ENCODE data around the gene ARRDC4. TPM values are rescaled to one million over a fixed set of nuclear protein-coding genes. Genes with fewer than 3 reads are reported as not detected.

Gene ARRDC4, protein sequence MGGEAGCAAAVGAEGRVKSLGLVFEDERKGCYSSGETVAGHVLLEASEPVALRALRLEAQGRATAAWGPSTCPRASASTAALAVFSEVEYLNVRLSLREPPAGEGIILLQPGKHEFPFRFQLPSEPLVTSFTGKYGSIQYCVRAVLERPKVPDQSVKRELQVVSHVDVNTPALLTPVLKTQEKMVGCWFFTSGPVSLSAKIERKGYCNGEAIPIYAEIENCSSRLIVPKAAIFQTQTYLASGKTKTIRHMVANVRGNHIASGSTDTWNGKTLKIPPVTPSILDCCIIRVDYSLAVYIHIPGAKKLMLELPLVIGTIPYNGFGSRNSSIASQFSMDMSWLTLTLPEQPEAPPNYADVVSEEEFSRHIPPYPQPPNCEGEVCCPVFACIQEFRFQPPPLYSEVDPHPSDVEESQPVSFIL
- under 1 TPM; 0.13 to 0.18 TPM for total RNA-seq

DNA sequence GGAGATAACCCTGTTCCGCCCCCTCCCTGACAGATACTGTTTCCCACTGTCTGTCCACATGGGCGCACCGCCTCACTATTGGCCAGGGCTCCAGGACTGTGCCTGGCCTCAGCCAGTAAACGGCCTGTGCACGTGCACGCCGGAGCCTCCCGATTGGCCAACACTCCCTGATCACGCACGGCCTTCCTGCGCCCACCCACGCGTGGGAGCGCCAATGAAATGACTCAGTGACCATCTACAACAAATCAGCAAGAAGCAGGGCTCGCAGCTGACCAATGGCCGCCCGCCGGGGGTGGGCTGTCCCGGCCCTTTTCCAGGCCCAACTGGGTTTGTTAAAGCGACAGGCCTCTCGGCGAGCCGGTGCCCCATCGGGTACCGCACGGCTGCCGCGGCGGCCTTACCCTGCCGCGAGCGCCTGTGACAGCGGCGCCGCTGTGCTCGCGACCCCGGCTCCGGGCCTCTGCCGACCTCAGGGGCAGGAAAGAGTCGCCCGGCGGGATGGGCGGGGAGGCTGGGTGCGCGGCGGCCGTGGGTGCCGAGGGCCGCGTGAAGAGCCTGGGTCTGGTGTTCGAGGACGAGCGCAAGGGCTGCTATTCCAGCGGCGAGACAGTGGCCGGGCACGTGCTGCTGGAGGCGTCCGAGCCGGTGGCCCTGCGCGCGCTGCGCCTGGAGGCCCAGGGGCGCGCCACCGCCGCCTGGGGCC lies at the start of gene ARRDC4:
TSS of gene ARRDC4 (plus strand) at position 340 of the 703 bp plus-strand sequence. CDS start at position 499, 159 bp downstream.
- H3K27me3 Mint-ChIP-seq: peaks cover 17% of the 10 kb centered on the region
- POLR2A ChIA-PET: no interaction called here
- no peaks in the 10 kb centered on the region for H3K36me3 Mint-ChIP-seq (ENCODE audit: low read depth)
- peak; percentile 88 for DNase-seq
- peaks cover 3% of the 10 kb centered on the region for H3K9me3 Mint-ChIP-seq
- peaks cover 12% of the 10 kb centered on the region for H3K4me1 Mint-ChIP-seq
- CTCF ChIA-PET: interaction anchor here (1.0 kb wide), 1 partner anchor 218 kb away, joined by 6 read pairs; no protein-coding TSS in a partner anchor
- peak within 1 kb of the TSS; percentile 19 for H3K27ac Mint-ChIP-seq
- peak within 1 kb of the TSS; percentile 64 for H3K4me3 Mint-ChIP-seq

DNA sequence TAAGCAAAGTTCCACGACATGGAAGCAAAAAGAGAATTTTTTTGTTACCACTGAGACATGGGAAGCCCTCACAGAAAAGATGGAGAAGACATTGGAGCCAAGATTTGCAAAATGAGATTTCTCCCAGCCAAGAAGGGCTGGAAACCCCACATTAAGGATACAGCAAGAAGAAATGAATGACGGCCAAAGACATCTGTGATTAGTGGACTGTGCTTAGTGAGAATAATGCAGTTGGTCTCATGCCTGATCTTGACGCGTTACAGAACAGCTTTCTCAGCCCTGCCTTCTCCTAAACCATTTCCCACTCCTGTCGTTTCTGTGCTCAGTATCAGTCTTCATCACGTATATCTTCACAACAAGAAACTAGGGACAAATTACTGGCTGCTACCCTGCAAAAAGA lies 45.8 kb upstream of the ARRDC4 start:
- H3K4me3 Mint-ChIP-seq: no peak overlapping the region
- no peak overlapping the region for H3K27ac Mint-ChIP-seq
- no peaks in the 10 kb centered on the region for H3K36me3 Mint-ChIP-seq (ENCODE audit: low read depth)
- POLR2A ChIA-PET: no interaction called here
- no peak for DNase-seq
- CTCF ChIA-PET: no interaction called here
- H3K4me1 Mint-ChIP-seq: no peaks in the 10 kb centered on the region
- H3K9me3 Mint-ChIP-seq: no peaks in the 10 kb centered on the region
- no peaks in the 10 kb centered on the region for H3K27me3 Mint-ChIP-seq

DNA sequence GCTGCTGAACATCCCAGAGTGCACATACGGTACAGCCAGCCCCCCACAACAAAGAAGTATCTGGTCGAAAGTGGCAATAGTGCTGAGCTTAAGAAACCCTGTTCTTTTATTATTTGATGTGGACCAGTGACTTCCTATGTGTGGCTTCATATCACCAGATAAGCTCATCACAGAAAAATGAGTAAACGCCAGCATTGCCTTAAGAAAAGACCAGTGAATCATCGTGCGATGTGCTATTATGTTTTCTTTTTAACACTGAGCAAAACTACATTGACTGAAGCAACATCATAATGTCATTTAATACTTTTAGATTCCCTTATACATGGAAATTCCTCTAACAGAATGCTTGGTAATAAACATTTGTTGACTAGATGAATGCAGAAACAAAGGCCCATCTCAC lies 45.2 kb upstream of the ARRDC4 start:
- DNase-seq: no peak
- no peak overlapping the region for H3K27ac Mint-ChIP-seq
- no peaks in the 10 kb centered on the region for H3K36me3 Mint-ChIP-seq (ENCODE audit: low read depth)
- ChIA-PET CTCF (no interaction called here), POLR2A (no interaction called here)
- H3K4me3 Mint-ChIP-seq: no peak overlapping the region
- H3K9me3 Mint-ChIP-seq: no peaks in the 10 kb centered on the region
- H3K4me1 Mint-ChIP-seq: no peaks in the 10 kb centered on the region
- no peaks in the 10 kb centered on the region for H3K27me3 Mint-ChIP-seq

DNA sequence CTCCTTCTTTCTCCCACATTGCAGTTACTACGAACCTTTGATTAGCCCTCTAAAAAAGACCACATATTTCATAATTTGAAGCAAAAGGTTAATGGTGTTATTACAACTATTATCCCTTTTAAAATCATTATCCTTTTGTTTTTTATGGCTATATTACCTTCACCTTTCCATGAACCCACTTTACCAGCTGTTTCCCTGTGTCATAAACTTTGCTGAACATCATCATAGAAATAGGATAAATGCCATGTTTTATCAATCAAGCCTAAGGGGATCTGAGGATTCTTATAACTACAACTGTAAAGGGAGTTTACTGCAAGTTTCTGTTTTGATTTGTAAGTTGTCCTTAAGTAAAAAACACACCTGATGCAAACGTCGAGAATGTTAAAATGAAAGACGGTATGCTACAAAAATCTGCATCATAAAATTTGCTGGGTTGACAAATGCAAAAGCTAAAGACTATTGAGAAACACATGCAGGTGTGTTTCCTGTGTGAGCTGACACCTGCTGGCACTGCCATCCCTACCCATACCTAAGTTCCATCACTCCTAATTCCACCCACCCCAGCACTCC lies 39.1 kb upstream of the ARRDC4 start:
- Mint-ChIP-seq H3K36me3 (ENCODE audit: low read depth) (no peaks in the 10 kb centered on the region), H3K4me3 (no peak overlapping the region), H3K27me3 (no peaks in the 10 kb centered on the region), H3K27ac (no peak overlapping the region), H3K9me3 (peaks cover 5% of the 10 kb centered on the region), H3K4me1 (no peaks in the 10 kb centered on the region)
- no peak for DNase-seq
- POLR2A ChIA-PET: no interaction called here
- CTCF ChIA-PET: no interaction called here

DNA sequence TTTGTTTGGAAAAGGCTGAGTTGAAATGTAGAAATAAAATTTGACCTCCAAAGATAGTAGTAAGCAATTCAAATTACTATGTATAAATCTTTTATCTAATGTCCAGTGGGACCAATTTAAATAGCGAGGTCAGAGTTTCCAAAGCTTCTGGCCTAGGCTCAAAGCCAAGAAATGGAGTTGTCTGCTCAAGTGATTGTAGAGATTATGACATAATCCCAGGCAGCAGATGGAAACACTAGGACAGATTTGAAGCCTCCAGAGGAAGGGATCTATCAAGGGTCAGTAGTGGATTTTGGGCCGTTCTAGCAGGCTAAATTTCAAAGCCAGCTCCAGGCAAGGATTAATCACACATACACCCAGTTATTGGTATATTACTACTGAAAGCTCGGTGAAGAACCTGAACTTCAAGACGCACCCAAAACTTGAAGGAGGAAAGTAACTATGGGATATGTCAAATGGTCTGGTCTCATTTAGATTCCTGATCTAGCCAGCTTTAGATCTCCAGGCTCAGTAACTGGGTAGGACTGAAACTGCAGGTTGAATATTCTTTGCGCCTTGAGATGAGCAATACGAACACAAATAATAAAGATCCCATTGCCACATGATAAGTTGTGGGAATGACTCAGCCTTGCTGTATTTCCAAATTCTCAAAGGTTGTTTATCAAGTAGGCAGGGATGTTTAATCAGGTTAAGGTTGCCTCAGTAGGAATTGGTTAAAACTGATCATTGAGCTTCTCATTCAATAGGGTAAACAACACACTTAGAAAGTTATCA lies 30.9 kb upstream of the ARRDC4 start:
- H3K4me3 Mint-ChIP-seq: no peak overlapping the region
- H3K27ac Mint-ChIP-seq: no peak overlapping the region
- ChIA-PET POLR2A (no interaction called here), CTCF (no interaction called here)
- peaks cover 5% of the 10 kb centered on the region for H3K9me3 Mint-ChIP-seq
- no peak for DNase-seq
- H3K36me3 Mint-ChIP-seq (ENCODE audit: low read depth): no peaks in the 10 kb centered on the region
- H3K27me3 Mint-ChIP-seq: no peaks in the 10 kb centered on the region
- no peaks in the 10 kb centered on the region for H3K4me1 Mint-ChIP-seq

DNA sequence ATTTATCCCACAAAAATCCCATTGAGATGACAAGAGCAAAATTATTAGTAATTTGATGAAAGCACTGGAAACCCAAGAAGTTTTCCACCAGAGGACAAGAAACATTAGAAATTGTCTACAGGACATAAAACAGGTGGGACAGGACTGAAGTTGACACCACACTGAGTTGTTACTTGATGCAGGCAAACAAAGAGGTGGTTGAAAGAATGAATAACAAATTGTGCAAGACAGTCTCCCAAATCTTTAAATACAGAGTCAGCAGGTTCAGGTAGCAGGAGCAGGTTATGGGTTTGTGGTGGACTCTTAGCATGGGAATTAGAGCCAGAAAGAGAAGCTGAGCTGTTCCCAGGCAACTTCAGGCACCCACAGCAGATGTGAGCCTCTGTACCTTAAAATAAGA lies 30.3 kb upstream of the ARRDC4 start:
- Mint-ChIP-seq H3K27me3 (no peaks in the 10 kb centered on the region), H3K27ac (no peak overlapping the region), H3K4me1 (no peaks in the 10 kb centered on the region), H3K36me3 (ENCODE audit: low read depth) (no peaks in the 10 kb centered on the region), H3K9me3 (peaks cover 5% of the 10 kb centered on the region), H3K4me3 (no peak overlapping the region)
- DNase-seq: no peak
- ChIA-PET CTCF (no interaction called here), POLR2A (no interaction called here)

DNA sequence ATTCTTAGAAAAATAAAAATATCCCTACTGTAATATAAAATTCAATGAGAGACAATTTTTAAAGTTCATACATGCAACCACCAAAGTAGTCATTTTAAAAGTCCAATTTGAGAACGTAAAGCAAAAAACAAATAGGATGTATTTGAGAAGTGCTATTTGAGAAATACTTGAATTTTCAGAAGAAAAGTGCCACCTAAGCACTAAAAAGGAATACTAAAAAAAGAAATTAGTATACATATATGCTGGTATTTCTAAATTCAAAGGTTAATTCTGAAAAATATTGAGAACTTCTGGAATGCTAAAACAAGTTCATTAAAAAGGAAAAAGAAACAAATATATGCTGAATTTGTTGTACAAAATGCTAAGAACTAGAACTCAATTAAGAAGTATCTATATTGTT lies 29.2 kb upstream of the ARRDC4 start:
- H3K36me3 Mint-ChIP-seq (ENCODE audit: low read depth): no peaks in the 10 kb centered on the region
- peaks cover 5% of the 10 kb centered on the region for H3K9me3 Mint-ChIP-seq
- POLR2A ChIA-PET: no interaction called here
- DNase-seq: no peak
- H3K4me3 Mint-ChIP-seq: no peak overlapping the region
- H3K4me1 Mint-ChIP-seq: no peaks in the 10 kb centered on the region
- CTCF ChIA-PET: no interaction called here
- no peak overlapping the region for H3K27ac Mint-ChIP-seq
- no peaks in the 10 kb centered on the region for H3K27me3 Mint-ChIP-seq

DNA sequence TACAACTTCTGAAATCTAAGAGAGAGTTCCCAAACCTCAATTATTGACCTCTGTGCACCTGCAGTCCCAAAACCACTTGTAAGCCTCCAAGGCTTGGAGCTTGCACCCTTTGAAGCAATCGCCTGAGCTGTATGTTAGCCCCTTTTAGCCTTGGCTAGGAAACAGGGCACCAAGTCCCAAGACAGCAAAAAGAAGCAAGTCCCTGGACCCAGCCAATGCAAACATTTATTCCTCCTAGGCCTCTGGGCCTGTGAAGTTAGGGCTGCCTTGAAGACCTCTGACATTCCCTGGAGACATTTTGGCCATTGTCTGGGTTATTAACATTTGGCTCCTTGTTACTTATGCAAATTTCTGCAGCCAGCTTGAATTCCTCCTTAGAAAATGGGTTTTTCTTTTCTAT lies 26.9 kb upstream of the ARRDC4 start:
- CTCF ChIA-PET: no interaction called here

DNA sequence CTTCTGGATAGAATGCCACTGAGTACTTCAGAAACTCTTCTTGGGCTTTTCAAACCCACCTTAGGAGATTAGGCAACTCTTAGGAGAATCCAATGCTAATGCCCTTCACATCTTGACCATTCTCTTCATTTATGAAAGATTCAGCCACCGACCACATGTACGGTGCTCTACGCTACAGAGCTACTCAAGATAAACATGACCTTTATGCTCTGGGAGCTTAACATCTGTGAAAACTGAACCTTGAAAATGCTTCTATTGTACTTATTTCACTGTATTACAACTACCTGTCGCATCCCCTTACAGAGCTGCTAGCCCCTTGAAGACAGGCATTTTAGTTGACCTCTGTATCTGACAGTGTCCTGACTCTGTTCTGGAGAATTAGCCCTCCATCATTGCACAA lies 19.5 kb upstream of the ARRDC4 start:
- Mint-ChIP-seq H3K9me3 (peaks cover under 1% of the 10 kb centered on the region), H3K27ac (no peak overlapping the region), H3K4me1 (no peaks in the 10 kb centered on the region), H3K36me3 (ENCODE audit: low read depth) (no peaks in the 10 kb centered on the region), H3K27me3 (no peaks in the 10 kb centered on the region), H3K4me3 (no peak overlapping the region)
- POLR2A ChIA-PET: no interaction called here
- CTCF ChIA-PET: no interaction called here
- no peak for DNase-seq

More for the DNA sequence above, 26.9 kb upstream of the ARRDC4 start:
- no peak overlapping the region for H3K27ac Mint-ChIP-seq
- no peak overlapping the region for H3K4me3 Mint-ChIP-seq
- H3K4me1 Mint-ChIP-seq: no peaks in the 10 kb centered on the region
- H3K27me3 Mint-ChIP-seq: no peaks in the 10 kb centered on the region
- H3K36me3 Mint-ChIP-seq (ENCODE audit: low read depth): no peaks in the 10 kb centered on the region
- H3K9me3 Mint-ChIP-seq: peaks cover 5% of the 10 kb centered on the region
- no peak for DNase-seq
- POLR2A ChIA-PET: no interaction called here

DNA sequence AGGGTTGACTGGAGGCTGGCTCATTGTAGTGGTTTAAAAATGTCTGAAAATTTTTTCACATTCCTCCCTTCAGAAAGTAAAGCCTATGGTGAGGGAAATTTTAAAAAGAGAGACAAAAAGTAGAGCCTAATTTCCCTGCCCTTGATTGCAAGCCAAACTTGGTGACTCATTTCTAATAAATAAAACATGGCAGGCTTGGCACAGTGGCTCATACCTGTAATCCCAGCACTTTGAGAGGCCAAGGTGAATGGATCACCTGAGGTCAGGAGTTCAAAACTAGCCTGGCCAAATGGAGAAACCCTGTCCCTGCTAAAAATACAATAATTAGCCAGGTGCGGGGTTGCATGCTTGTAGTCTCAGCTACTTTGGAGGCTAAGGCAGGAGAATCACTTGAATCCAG lies 18.9 kb upstream of the ARRDC4 start:
- H3K4me3 Mint-ChIP-seq: no peak overlapping the region
- ChIA-PET CTCF (no interaction called here), POLR2A (no interaction called here)
- no peak for DNase-seq
- peaks cover 5% of the 10 kb centered on the region for H3K9me3 Mint-ChIP-seq
- no peak overlapping the region for H3K27ac Mint-ChIP-seq
- no peaks in the 10 kb centered on the region for H3K27me3 Mint-ChIP-seq
- H3K36me3 Mint-ChIP-seq (ENCODE audit: low read depth): no peaks in the 10 kb centered on the region
- H3K4me1 Mint-ChIP-seq: no peaks in the 10 kb centered on the region

DNA sequence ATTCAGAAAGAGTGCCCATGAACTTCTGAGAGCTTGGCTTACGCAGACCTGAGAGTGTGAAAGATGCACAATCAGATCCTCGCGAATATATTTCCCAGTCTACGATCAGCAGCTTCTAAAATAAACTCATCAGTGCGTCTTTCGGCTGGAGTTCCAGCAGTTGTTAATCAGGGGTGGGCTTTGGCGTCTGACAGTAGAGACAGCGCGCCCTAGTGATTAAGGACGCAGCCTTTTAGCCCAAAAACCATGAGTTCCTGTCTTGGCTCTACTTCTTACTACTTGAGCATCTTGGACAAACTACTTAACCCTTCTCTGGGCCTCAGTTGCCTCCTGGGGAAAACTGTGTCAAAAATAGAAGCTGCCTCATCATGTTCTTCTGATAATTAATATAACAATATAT lies 15.8 kb upstream of the ARRDC4 start:
- H3K27me3 Mint-ChIP-seq: no peaks in the 10 kb centered on the region
- ChIA-PET CTCF (no interaction called here), POLR2A (no interaction called here)
- DNase-seq: no peak
- no peak overlapping the region for H3K27ac Mint-ChIP-seq
- no peak overlapping the region for H3K4me3 Mint-ChIP-seq
- peaks cover 6% of the 10 kb centered on the region for H3K9me3 Mint-ChIP-seq
- H3K4me1 Mint-ChIP-seq: no peaks in the 10 kb centered on the region
- H3K36me3 Mint-ChIP-seq (ENCODE audit: low read depth): no peaks in the 10 kb centered on the region

DNA sequence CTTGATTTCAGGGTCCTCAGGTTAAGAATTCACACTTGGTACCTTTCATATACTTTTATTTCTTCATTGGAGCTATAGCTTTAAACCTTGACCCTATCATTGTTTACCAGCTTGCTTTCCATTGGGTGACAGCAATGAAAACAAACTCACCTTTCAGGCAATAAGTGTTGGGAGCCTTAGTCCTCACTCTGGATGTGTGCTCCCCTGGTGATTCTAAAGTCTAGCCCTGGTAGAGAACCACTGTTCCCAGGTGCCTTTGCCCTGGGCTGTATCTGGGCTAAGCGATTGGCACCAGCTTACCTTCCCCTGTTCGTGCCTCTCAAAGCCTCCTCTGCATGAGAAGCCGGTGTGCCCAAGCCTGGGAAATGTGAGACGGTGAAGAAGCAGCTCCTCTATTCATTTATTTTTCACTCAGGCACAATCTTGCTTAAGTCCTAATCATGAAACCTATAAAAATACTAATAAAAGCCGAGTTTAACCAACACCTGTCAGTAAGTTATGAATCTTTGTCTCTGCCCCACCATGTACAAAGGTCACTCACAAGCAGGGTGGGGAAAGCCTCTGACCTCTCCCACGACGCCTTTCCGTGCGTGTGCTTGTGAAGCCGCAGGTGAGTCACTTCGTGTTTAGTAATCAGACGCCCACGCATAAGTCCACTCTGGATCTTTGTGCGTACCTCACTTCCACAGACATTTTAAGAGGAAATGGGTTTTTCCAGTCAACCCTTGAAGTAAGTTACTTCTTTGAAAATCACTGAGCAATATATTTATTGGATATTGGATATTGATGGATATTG lies 12.8 kb upstream of the ARRDC4 start:
- no peaks in the 10 kb centered on the region for H3K27me3 Mint-ChIP-seq
- H3K4me3 Mint-ChIP-seq: no peak overlapping the region
- no peak overlapping the region for H3K27ac Mint-ChIP-seq
- H3K4me1 Mint-ChIP-seq: no peaks in the 10 kb centered on the region
- no peak for DNase-seq
- POLR2A ChIA-PET: no interaction called here
- H3K36me3 Mint-ChIP-seq (ENCODE audit: low read depth): no peaks in the 10 kb centered on the region
- CTCF ChIA-PET: no interaction called here
- peaks cover 6% of the 10 kb centered on the region for H3K9me3 Mint-ChIP-seq

DNA sequence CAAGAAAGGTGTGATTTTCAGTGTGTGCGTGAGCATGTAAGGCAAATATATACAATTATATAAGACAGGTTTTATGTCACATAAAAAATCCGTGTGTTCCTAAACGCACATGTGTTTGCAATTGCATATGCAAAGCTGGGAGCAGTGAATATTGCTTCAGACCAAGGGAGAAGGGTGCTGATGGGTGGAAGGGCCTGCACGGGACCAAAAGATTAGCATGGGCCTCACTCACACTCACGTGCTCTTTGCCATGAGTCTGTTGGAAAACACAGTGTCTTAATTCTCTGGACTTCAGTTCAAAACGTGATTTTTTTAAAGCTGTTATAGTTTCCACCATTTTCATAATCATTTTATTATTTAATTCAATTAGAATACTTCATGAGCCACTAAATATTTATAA lies 7.2 kb upstream of the ARRDC4 start:
- ChIA-PET CTCF (no interaction called here), POLR2A (no interaction called here)
- no peaks in the 10 kb centered on the region for H3K4me1 Mint-ChIP-seq
- no peak overlapping the region for H3K27ac Mint-ChIP-seq
- H3K36me3 Mint-ChIP-seq (ENCODE audit: low read depth): no peaks in the 10 kb centered on the region
- H3K27me3 Mint-ChIP-seq: no peaks in the 10 kb centered on the region
- DNase-seq: no peak
- H3K4me3 Mint-ChIP-seq: no peak overlapping the region
- H3K9me3 Mint-ChIP-seq: no peaks in the 10 kb centered on the region
